ENCODE measurements around the gene PARVB.

- TF ChIP-seq POLR2A (IDR thresholded peaks at IDR 0.05; ENCODE audit: low read length) (no peak), GATA1 (IDR thresholded peaks at IDR 0.05; ENCODE audit: low read depth, low read length) (no peak)
Observed at GRCh38 chr22:43990044-43990443, 34.1 kb upstream of the PARVB start.

Measured in erythroblast (primary cell).